Esophagus muscularis mucosa (tissue), 3 donors: Measurements from ENCODE around the gene GLT6D1.

Experiments
- CTCF ChIP-seq, 3 experiments: fragments of 200-600 bp in 2 of 3; fragments of 450-650 bp in 1 of 3; sonication (generic) in 2 of 3; IDR thresholded peaks; one replicate each; pipeline ENCODE4 v1.5.1; 2017 to 2019; ENCODE audit warnings: antibody characterized with exemption in 3 of 3, mild to moderate bottlenecking in 2 of 3, moderate library complexity in 1 of 3
- POLR2A ChIP-seq: fragments of 450-650 bp; IDR thresholded peaks from one replicate; pipeline ENCODE4 v1.6.1; 2017; ENCODE audit warnings: antibody characterized with exemption, moderate library complexity, mild to moderate bottlenecking, low read depth

- no peak for TF ChIP-seq CTCF (IDR thresholded peaks at IDR 0.05)
- TF ChIP-seq POLR2A: no peak
Observed at GRCh38 chr9:135662758-135663450, 23.6 kb upstream of the GLT6D1 start, which contains the start of gene LCN9.
